ENCODE measurements around the gene CSRNP3.

CSRNP3 gene

GRCh38 chr2:165529130-165529529 is 59.6 kb downstream of the CSRNP3 start:
- no peak for TF ChIP-seq CTCF (IDR thresholded peaks at IDR 0.05; ENCODE audit: unreplicated experiment in 3 of 3)
- Mint-ChIP-seq H3K4me1 (peaks cover 5% of the 10 kb centered on the region), H3K9me3 (peaks cover 7% of the 10 kb centered on the region), H3K27me3 (ENCODE audit: low read depth) (no peaks in the 10 kb centered on the region), H3K27ac (no peak overlapping the region), H3K36me3 (ENCODE audit: low read depth) (peaks cover 47% of the 10 kb centered on the region), H3K4me3 (no peak overlapping the region)

- no peak overlapping the region for H3K27ac Mint-ChIP-seq
- H3K27me3 Mint-ChIP-seq (ENCODE audit: low read depth): no peaks in the 10 kb centered on the region
- H3K9me3 Mint-ChIP-seq: peaks cover 3% of the 10 kb centered on the region
- peaks cover 18% of the 10 kb centered on the region for H3K4me1 Mint-ChIP-seq
- no peak for TF ChIP-seq CTCF (IDR thresholded peaks at IDR 0.05; ENCODE audit: unreplicated experiment in 3 of 3)
- H3K36me3 Mint-ChIP-seq (ENCODE audit: low read depth): peaks cover 37% of the 10 kb centered on the region
- no peak overlapping the region for H3K4me3 Mint-ChIP-seq
These were observed 63.8 kb downstream of the CSRNP3 start for GRCh38 chr2:165533331-165533730.

- Mint-ChIP-seq H3K9me3 (no peaks in the 10 kb centered on the region), H3K4me3 (no peak overlapping the region), H3K4me1 (peaks cover 14% of the 10 kb centered on the region), H3K27me3 (ENCODE audit: low read depth) (no peaks in the 10 kb centered on the region), H3K36me3 (ENCODE audit: low read depth) (peaks cover 24% of the 10 kb centered on the region), H3K27ac (peak overlapping the region in 1 of 3 experiments; percentile 18)
- TF ChIP-seq CTCF (IDR thresholded peaks at IDR 0.05; ENCODE audit: unreplicated experiment in 3 of 3): no peak
These were observed 66.0 kb downstream of the CSRNP3 start for GRCh38 chr2:165535471-165535870.

GRCh38 chr2:165536851-165537499 is 67.5 kb downstream of the CSRNP3 start:
- Mint-ChIP-seq H3K36me3 (ENCODE audit: low read depth) (peaks cover 23% of the 10 kb centered on the region), H3K4me3 (no peak overlapping the region), H3K27me3 (ENCODE audit: low read depth) (no peaks in the 10 kb centered on the region), H3K9me3 (no peaks in the 10 kb centered on the region), H3K4me1 (peaks cover 14% of the 10 kb centered on the region), H3K27ac (peak overlapping the region in 2 of 3 experiments; percentile 1 to 43)
- no peak for TF ChIP-seq CTCF (IDR thresholded peaks at IDR 0.05; ENCODE audit: unreplicated experiment in 3 of 3)

- peaks cover 16% of the 10 kb centered on the region for H3K36me3 Mint-ChIP-seq (ENCODE audit: low read depth)
- no peaks in the 10 kb centered on the region for H3K9me3 Mint-ChIP-seq
- TF ChIP-seq CTCF (IDR thresholded peaks at IDR 0.05; ENCODE audit: unreplicated experiment in 3 of 3): no peak
- no peak overlapping the region for H3K4me3 Mint-ChIP-seq
- H3K4me1 Mint-ChIP-seq: peaks cover 14% of the 10 kb centered on the region
- no peak overlapping the region for H3K27ac Mint-ChIP-seq
- H3K27me3 Mint-ChIP-seq (ENCODE audit: low read depth): no peaks in the 10 kb centered on the region
These were observed 70.5 kb downstream of the CSRNP3 start for GRCh38 chr2:165539985-165540384.

GRCh38 chr2:165544897-165545296 is 75.4 kb downstream of the CSRNP3 start:
- Mint-ChIP-seq H3K4me3 (no peak overlapping the region), H3K27me3 (ENCODE audit: low read depth) (no peaks in the 10 kb centered on the region), H3K27ac (no peak overlapping the region), H3K36me3 (ENCODE audit: low read depth) (peaks cover 7% of the 10 kb centered on the region), H3K4me1 (no peaks in the 10 kb centered on the region), H3K9me3 (no peaks in the 10 kb centered on the region)
- TF ChIP-seq CTCF (IDR thresholded peaks at IDR 0.05; ENCODE audit: unreplicated experiment in 3 of 3): no peak
